Right renal pelvis (tissue), 4 donors: ENCODE results near the gene GJB5. TPM values are rescaled to one million over a fixed set of nuclear protein-coding genes. Genes with fewer than 3 reads are reported as not detected.
"Not testable (repeated sequence)": the region's sequence is repeated elsewhere in the genome, so short reads cannot be mapped to it uniquely, and the experiment has no call there.

Source experiments
- DNase-seq, 4 donors: peaks; one replicate each; pipeline ENCODE4 v3.0.0-alpha.2; 2013; ENCODE audit warnings: low read depth in 4 of 4, low spot score in 3 of 4, missing footprints in 1 of 4
- polyA plus RNA-seq, 4 donors: library from polyadenylated mRNA; unstranded; fragments of 120-200 nt; gene quantifications; one replicate each; pipeline ENCODE4 v1.2.1, GENCODE V29; 2013; ENCODE audit not compliant: insufficient read length in 4 of 4

Gene GJB5
- polyA plus RNA-seq, 4 donors = 0.19 to 0.54 (median 0.31) TPM; not detected in 1

- not testable (repeated sequence) for DNase-seq
Measured at GRCh38 chr1:34773114-34773513, 18.3 kb downstream of the GJB5 start.

- no peak for DNase-seq
Measured at GRCh38 chr1:34774957-34775356, 20.1 kb downstream of the GJB5 start.

GRCh38 chr1:34776911-34777310, 22.1 kb downstream of the GJB5 start:
- no peak for DNase-seq

GRCh38 chr1:34777519-34778321, 22.9 kb downstream of the GJB5 start:
- no peak for DNase-seq

DNA sequence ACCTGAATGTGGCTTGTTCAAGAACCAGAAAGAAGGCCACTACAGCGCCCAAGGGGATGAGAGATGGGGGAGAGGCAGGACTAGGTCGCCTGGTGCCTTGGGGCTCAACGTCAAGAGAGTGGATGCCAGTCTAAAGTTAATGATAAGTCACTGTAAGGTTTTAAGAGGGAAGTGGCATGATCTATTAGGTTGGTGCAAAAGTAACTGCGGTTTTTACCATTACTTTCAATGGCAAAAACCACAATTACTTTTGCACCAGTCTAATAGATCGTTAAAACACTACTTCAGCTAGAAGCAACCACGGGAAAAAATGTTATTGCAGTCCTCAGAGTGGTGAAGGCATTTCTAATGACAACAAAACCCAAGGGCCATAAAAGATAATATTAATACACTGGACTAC, 23.5 kb downstream of the GJB5 start:
- DNase-seq = no peak

DNA sequence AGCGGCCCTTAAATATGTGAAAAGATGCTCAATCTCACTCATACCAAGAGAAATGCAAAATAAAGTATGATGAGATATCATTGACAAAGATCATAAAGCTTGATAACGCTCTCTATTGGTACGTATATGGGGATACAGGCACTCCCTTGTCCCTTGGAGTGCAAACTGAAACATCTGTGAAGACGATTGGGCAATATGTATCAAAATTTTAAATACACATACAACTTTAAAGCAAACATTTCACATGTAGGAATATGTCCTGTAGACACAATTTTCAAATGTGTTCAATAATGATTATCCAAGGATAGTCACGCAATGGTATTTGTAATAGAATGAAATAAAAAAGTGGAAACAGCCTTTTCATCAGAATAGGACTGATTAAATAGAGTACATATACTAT, 24.2 kb downstream of the GJB5 start:
- no peak for DNase-seq

DNA sequence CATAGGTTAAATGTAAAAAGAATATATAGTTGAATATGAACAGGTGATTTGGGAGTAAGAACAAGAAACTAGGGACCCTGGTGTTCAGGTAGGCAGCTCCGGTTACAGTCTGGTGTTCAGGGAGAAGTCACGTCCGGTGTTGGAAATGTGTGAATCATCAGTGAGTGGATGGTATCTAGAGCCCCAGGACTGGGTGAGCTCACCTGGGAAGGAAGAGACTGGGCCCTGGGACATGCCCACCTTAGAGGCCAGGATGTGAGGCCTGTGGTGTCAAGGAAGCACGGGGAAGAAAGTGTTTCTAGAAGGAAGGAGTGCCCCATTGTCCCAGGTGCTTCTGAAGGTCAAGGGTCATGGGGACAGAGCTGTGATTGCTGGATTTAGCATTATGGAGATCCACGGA, 24.7 kb downstream of the GJB5 start:
- no peak for DNase-seq

DNA sequence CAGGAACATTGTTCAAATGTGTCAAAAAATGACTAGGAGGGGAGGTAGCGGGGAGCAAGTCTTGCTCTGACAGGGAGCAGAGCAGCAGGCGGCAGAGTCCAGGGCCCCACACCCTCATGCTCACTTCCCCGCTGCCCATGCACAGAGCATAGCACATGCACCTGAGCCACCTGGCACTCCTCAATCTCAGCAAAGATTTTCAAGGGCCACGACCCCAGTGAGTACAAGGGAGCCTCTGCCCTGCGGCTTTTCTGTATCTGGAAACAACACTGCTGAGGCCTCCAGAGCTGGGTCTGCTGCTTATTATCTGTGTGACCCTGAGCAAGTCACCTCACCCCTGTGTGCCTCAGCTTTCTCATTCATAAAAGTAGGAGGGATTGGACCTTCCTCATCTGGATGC, 25.1 kb downstream of the GJB5 start:
- no peak for DNase-seq

DNA sequence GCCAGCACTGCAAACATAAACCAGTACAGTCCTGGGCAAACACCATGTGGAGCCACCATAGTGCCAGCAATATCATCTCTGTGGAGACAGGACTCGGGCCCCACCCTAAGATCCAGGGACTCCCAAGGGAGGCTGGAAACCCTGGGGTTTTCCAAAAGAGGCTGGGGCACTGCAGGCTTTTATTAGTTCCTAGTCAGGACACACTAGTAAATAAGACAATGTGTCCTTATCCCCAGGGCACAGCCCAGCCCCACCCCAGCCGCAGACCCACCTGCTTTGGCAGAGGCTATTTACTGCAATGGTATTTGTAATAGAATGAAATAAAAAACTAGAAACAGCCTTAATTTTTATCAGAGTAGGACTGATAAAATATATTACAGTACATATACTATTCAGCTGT, 25.7 kb downstream of the GJB5 start:
- DNase-seq = no peak

DNA sequence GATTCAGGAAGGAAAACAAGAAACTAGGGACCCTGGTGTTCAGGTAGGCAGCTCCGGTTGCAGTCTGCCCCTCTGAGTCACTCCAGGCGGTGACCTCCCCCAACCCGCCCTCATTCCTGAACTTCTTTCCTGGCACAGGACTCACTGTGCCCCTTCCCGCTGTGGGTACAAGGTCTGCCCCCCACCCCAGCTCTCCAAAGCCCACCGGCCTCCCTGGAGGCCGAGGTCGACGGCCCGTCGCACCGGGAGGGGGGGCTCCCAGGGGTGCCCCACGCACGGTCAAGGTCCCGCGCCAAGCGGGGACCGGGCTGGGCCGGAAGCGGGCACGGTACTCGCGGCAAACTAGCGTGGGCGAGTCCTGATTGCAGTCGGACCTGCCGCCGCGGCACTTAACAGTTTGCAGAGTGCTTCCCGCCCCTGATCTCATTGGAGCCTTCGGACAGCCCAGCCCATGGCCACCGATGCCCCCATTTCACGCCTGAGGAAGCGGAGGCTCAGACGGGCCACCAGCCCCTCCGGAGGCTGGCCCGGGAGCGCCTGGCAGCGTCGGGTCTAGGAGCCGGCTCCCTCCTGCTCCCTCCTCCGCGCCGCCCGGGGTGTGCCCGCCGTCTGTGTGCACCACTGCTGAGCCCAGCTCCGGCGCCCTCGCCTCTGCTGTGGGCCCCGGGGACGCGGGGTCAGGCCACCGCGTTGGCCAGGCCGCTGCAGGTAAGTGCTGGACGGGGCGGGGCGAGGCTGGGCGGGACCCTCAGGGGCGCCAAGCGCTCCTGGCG, 26.4 kb downstream of the GJB5 start, which contains the start of gene GJB3:
Gene GJB3, plus strand, starts transcription at position 144 of the 773 bp plus-strand sequence. CDS start 3,549 bp downstream, outside the sequence.
- no peak for DNase-seq

- no peak for DNase-seq
Measured at GRCh38 chr1:34781844-34782391, 27.1 kb downstream of the GJB5 start.

- no peak for DNase-seq
Measured at GRCh38 chr1:34784751-34785221, 29.9 kb downstream of the GJB5 start.

- no peak for DNase-seq
Measured at GRCh38 chr1:34785231-34785874, 30.5 kb downstream of the GJB5 start.

DNA sequence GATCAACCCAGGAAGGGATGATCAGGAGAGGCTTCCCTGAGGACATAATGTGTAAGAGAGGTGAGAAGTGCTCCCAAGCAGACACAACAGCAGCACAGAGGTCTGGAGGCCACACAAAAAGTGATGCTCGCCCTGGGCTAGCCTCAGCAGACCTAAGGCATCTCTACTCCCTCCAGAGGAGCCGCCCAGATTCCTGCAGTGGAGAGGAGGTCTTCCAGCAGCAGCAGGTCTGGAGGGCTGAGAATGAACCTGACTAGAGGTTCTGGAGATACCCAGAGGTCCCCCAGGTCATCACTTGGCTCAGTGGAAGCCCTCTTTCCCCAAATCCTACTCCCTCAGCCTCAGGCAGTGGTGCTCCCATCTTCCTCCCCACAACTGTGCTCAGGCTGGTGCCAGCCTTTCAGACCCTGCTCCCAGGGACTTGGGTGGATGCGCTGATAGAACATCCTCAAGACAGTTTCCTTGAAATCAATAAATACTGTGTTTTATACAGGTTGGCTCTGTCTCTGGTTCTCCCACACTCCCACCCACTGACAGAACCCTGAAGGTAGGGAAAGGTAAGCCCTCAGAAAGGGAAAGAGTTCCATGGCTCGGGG, 31.1 kb downstream of the GJB5 start:
- no peak for DNase-seq

DNA sequence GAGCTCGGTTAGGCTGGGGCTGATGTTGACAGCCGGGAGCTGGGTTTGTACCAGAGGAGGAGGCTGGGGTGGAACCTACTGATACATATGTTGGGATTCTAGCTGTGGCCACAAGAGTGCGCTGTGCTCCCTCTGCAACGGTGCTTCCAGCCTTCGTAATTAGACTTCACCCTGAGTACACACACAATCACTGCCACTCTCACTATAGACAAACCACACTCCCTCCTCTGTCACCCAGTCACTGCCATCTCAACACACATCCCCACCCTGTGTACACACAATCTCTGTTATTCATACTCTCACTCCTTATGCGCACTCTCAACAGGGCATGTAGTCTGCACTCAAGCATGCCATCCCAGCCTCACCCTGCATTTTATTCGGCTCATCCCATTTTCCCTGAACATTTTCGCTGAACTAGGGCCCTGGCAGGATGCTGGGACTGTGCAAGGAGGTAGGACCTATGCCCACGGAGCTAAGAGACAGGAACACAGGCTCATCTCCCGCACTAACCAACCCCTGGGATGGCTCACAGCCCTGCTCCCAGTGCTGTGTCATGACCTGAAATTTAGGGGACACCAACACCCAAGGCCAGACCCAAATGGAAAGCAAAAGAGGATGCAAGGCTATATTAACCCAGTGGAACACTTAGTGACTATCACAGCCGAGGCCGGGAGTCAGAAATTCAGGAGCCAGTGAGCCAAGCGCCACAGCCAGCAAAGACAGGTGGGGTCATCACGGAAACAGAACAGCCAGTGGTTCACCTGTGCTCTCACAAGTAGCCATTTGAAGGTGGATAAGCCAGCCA, 31.9 kb downstream of the GJB5 start:
- peak; percentile 38 to 63 (median 46) for DNase-seq

DNA sequence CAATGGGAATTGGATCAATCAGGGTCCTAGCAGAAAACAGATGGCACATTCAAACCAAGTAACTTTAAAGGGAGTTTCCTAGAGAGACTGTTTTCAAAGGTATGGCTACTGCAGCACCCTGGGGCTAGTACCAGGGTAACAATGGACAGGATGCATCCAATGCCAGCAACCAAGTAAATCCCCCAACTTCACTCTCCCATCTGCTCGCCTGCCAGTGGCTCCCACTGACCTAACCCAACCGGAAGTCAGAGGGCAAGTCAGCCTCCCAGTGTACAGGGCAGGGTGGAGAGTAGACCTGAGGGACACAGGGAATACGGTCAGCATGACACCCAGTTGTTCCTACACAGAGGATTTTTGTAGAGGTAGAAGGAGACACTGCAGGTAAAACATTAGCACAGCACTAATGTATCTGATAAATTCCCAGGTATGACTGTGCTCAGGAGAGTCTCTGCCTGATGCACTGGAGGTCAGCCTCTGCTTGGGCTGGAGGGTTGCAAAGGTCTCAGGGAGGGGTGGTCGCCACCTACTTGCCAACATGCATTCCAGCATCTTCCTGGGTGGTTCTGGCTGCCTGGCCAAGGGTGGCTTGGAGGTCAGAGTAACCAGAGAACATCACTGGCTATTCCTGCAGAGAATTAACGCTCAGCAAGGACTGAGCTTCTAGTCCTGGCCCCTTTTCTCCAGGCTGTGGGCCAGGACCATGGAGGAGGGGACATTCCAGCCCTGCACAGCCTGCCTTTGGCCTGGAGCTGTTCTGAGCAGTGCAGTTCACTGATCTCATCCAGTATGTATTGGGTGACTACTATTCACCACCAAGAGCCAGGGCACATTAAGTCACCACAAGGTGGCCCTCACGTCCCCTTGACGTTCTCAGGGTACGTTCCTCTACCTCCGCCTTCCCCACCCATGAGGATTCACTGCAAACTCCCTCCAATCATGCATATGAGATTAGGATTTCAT, 32.9 kb downstream of the GJB5 start:
- no peak for DNase-seq

DNA sequence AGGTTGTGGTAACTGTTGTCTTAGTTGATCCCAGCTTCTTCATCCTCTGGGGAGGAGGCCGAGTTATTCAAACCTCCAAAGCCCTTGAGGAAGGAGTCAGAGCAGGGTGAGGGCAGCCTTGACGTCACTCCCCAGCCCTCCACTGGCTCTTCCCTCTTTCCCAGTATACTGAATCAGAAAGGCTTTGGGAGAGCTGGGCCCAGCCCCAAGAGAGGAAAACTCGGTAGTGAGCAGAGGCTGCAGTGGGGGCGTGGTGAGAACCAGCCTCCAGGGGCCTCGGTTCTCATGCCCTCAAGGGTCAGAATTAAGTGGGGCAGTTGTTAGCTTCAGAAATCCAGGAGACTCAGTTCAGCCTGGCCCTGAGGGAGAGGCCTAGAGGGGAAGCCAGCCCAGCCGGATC, 36.1 kb downstream of the GJB5 start:
- DNase-seq = no peak

DNA sequence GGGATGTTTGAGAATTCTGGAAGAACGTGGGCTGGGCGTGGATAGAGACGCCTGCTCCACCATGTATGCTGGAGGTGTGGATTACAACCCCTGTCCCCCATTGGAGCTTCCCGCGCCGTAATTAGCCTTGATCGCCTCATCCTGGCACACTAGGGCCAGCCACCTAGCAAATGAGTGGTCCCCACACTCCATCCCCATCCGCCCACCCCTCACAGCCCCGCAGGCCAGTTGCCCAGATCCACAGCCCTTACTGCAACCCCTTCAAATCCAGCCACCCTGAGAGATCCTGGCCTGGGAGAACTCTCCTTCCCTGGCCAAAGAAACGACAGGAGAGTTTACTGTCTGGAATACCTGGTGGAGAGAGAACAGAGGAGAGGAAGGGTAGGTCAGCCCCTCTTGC, 37.6 kb downstream of the GJB5 start:
- DNase-seq = no peak
